Right atrium auricular region (tissue), 2 donors: ENCODE data around the gene FNTB. TPM values are rescaled to one million over a fixed set of nuclear protein-coding genes. Genes with fewer than 3 reads are reported as not detected.

Experiments
- DNase-seq: peaks from one replicate; pipeline ENCODE4 v3.0.0-alpha.2; 2019; ENCODE audit warnings: low spot score
- H3K27ac ChIP-seq, 2 donors: fragments of 200-600 bp; sonication (generic); 1 replicate in 1 of 2; 2 replicates in 1 of 2; pipeline ENCODE4 v1.5.1; 2016 to 2019
- H3K27me3 ChIP-seq, 2 donors: fragments of 200-600 bp; sonication (generic); one replicate each; pipeline versions ENCODE4 v1.5.1 to v1.6.0; 2017 to 2019
- H3K36me3 ChIP-seq: fragments of 200-600 bp; sonication (generic); one replicate; pipeline ENCODE4 v1.5.1; 2016
- H3K4me1 ChIP-seq, 2 donors: fragments of 200-600 bp; sonication (generic); one replicate each; pipeline versions ENCODE4 v1.5.1 to v1.6.0; 2017 to 2019
- H3K4me3 ChIP-seq, 2 donors: fragments of 200-600 bp; sonication (generic); 1 replicate in 1 of 2; 2 replicates in 1 of 2; pipeline ENCODE4 v1.5.1; 2017 to 2019; ENCODE audit warnings: mild to moderate bottlenecking in 1 of 2, moderate library complexity in 1 of 2
- H3K9me3 ChIP-seq, 2 donors: fragments of 200-600 bp; sonication (generic); one replicate each; pipeline ENCODE4 v1.5.1; 2019
- total RNA-seq, 2 donors: library from RNA; depleted of rRNA; stranded (reverse); fragments of >200 nt; gene quantifications; one replicate each; pipeline ENCODE4 v1.1.0, GENCODE V29; 2016
- TF ChIP-seq, protein P1 (sequence below), 2 donors: fragments of 200-600 bp; sonication (generic); IDR thresholded peaks; one replicate each; pipeline ENCODE4 v1.5.1; 2019; ENCODE audit warnings: antibody characterized with exemption in 2 of 2

The FNTB gene
- total RNA-seq, 2 donors from 2014 or later: 11.2 to 14.2 TPM

DNA sequence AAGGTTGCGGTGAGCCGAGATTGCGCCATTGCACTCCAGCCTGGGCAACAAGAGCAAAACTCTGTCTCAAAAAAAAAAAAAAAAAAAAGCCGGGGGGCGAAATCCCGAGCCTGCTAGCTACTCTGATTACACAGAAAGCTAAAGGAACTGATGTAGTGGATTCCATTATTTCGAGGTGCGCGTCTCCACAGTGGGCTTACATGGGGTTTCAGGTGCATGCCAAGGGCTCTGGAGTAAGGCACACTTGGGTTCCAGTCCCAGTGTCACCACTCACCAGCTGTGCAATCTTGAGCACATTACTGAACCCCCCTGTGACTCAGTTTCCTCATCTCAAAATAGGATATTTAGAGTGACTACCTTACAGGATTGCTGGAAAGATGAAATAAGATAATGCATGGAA, 12.9 kb upstream of the FNTB start:
- Histone ChIP-seq H3K27ac (no peak overlapping the region), H3K4me1 (peaks cover 0 to 20% of the 10 kb centered on the region in 2 donors), H3K36me3 (no peaks in the 10 kb centered on the region), H3K9me3 (no peaks in the 10 kb centered on the region), H3K4me3 (no peak overlapping the region), H3K27me3 (no peaks in the 10 kb centered on the region)
- no peak for DNase-seq
- TF ChIP-seq, protein P1, sequence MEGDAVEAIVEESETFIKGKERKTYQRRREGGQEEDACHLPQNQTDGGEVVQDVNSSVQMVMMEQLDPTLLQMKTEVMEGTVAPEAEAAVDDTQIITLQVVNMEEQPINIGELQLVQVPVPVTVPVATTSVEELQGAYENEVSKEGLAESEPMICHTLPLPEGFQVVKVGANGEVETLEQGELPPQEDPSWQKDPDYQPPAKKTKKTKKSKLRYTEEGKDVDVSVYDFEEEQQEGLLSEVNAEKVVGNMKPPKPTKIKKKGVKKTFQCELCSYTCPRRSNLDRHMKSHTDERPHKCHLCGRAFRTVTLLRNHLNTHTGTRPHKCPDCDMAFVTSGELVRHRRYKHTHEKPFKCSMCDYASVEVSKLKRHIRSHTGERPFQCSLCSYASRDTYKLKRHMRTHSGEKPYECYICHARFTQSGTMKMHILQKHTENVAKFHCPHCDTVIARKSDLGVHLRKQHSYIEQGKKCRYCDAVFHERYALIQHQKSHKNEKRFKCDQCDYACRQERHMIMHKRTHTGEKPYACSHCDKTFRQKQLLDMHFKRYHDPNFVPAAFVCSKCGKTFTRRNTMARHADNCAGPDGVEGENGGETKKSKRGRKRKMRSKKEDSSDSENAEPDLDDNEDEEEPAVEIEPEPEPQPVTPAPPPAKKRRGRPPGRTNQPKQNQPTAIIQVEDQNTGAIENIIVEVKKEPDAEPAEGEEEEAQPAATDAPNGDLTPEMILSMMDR (IDR thresholded peaks at IDR 0.05): no peak

DNA sequence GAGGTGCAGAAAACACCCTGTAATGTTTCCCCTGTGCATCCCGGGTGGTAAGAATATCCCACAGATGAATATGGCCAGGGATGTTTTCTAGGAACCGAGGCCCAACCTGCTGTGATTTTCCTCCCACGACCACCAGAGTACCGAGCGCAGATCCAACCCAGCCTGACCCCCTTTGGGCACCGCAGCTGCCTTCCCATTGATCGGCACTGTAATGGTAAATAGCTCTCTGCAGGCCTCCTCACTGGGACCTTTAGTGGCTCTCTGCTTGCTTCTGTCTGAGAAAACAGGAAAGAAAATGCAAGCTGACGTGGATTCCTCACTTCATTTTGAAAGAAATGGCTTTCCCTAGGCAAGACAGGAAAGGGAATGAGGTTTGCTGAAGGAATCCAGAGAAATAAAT, 12.1 kb upstream of the FNTB start:
- Histone ChIP-seq H3K36me3 (no peaks in the 10 kb centered on the region), H3K4me1 (peaks cover 0 to 20% of the 10 kb centered on the region in 2 donors), H3K4me3 (no peak overlapping the region), H3K27me3 (no peaks in the 10 kb centered on the region), H3K9me3 (no peaks in the 10 kb centered on the region), H3K27ac (no peak overlapping the region)
- DNase-seq: no peak
- TF ChIP-seq, protein P1 (IDR thresholded peaks at IDR 0.05): no peak

DNA sequence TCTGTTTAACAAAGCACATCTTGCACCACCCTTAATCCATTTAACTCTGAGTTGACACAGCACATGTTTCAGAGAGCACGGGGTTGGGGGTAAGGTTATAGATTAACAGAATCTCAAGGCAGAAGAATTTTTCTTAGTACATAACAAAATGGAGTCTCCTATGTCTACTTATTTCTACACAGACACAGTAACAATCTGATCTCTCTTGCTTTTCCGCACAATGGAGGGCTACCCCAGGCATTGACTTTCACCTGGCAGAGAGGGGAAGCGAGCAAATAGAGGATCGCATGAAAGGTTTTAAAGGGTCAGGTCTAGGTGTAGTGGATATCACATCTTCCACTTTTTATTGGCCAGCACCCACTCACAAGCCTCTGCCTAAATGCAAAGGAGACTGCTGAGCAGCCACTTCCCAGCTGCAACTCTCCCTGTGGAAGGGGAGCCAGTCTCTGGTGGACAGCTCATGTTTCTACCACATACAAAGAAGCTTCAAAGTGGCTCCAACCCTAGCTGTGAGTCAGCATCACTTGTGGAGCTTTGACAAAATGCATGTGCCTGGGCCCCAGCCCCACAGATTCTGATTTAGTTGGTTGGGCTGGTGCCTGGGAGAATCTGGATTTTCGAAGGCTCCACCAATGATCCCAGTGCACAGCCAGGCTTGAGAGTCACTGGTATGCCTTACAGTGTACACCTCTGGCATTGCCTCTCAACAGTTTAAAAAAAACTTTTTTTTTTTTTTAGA, 7.2 kb upstream of the FNTB start:
- no peak for DNase-seq
- TF ChIP-seq, protein P1 (IDR thresholded peaks at IDR 0.05): no peak
- Histone ChIP-seq H3K27ac (no peak overlapping the region), H3K9me3 (no peaks in the 10 kb centered on the region), H3K36me3 (no peaks in the 10 kb centered on the region), H3K4me3 (no peak overlapping the region), H3K4me1 (no peaks in the 10 kb centered on the region), H3K27me3 (no peaks in the 10 kb centered on the region)

DNA sequence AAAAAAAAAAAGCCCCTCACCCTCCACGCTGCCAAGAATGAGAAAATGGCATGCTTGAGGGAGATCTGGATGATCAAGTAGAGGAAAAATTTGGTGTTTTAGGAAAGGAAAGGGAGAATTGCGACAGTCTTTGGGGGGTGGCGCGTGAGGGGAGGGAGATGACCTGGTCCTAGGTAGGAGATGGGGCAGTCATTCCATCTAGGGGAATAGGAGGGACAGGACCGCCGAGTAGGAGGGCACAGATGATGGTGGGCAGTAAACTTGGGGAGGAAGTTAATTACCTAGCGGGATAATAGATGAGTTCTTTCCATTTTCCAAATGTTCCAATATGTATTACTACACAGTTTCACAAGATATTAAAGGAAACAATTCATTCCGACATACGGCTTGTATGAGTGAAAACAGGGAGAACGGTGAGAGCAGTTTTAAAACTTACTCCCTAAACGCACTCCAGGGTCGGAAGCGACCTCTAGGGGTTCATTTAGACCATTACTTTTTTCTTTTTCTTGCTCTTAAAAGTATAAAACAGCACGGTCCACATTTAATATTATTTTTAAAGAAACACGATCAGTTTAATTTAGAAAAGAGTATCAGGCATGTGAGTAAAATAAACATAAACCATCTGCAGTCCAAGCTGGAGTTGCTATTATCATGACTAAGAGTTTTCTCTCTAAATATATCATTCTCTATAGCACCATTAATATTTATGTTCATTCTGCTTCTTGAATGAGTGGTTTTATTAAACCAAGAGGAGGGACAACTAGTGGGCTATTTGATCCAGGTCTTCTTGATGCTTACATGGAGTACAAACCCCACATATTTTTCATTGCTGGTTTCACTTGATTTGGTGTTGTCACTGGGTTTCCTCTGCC, 3.0 kb upstream of the FNTB start:
- Histone ChIP-seq H3K27ac (no peak overlapping the region), H3K4me1 (peaks cover 0 to 18% of the 10 kb centered on the region in 2 donors), H3K36me3 (no peaks in the 10 kb centered on the region), H3K4me3 (peak overlapping the region in 1 of 2 donors; percentile 14), H3K27me3 (no peaks in the 10 kb centered on the region), H3K9me3 (no peaks in the 10 kb centered on the region)
- TF ChIP-seq, protein P1 (IDR thresholded peaks at IDR 0.05): peak; percentile 42 to 86
- no peak for DNase-seq

DNA sequence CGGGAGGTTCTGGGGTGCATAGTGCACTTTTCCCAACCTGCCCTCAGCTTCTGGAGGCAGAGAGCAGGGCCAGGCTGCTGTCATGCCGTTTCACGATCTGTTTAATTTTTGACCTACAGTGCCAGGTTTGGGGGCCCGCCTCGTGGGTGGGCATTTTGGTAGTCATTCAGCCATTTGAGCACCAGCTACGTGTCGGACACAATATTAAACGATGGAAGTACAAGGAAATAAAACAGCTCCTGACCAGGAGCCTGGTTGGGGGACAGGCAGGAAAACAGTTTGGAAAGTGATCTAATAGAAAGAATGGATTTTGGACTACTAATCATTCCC, 708 bp downstream of the FNTB start:
- peaks cover 0 to 18% of the 10 kb centered on the region in 2 donors for H3K4me1 ChIP-seq
- no peaks in the 10 kb centered on the region for H3K9me3 ChIP-seq
- TF ChIP-seq, protein P1 (IDR thresholded peaks at IDR 0.05): no peak
- H3K4me3 ChIP-seq: peak overlapping the region; percentile 49 to 88
- no peaks in the 10 kb centered on the region for H3K27me3 ChIP-seq
- H3K27ac ChIP-seq: peak overlapping the region; percentile 88 to 89
- H3K36me3 ChIP-seq: no peaks in the 10 kb centered on the region
- DNase-seq: no peak
